Measurements from ENCODE around the gene NOL9. TPM values are rescaled to one million over a fixed set of nuclear protein-coding genes. Genes with fewer than 3 reads are reported as not detected.
"Not testable (repeated sequence)": the region's sequence is repeated elsewhere in the genome, so short reads cannot be mapped to it uniquely, and the experiment has no call there.

Gene NOL9
- total and polyA plus RNA-seq, 10 of the 15 experiments (the other 5 are each of a cell fraction or from before 2014, with no cell fraction given) = 3.9 to 35.9 (median 23.0) TPM

GRCh38 chr1:6559161-6559560, 4.8 kb upstream of the NOL9 start:
- DNase-seq (ENCODE audit: low read depth, low spot score); H3K36me3 ChIP-seq (ENCODE audit: control insufficient read depth in 2 of 2, insufficient read depth in 2 of 2, low read length in 1 of 2); H3K4me2 ChIP-seq (ENCODE audit: control insufficient read depth, insufficient read depth); in situ Hi-C loops (cut with MboI); H3K79me2 ChIP-seq (ENCODE audit: control insufficient read depth, insufficient read depth, low read length); H4K20me1 ChIP-seq (ENCODE audit: control insufficient read depth, insufficient read depth); FAIRE-seq; H3K4me3 ChIP-seq; H3K4me1 ChIP-seq (ENCODE audit: control insufficient read depth, insufficient read depth, low read length); intact Hi-C loops (cut with micrococcal nuclease; ENCODE audit: unreplicated experiment); H3K9me3 ChIP-seq (replicated peaks; ENCODE audit: control insufficient read depth, insufficient read depth, low read length); H2AFZ ChIP-seq (ENCODE audit: control insufficient read depth, low read depth, low read length); ATAC-seq; H3K27ac ChIP-seq (ENCODE audit: control insufficient read depth, insufficient read depth); H3K27me3 ChIP-seq (replicated peaks in 1 of 2; ENCODE audit: control insufficient read depth in 2 of 2, insufficient read depth in 2 of 2, low read length in 1 of 2); BruUV-seq (replicated peaks); H3K9ac ChIP-seq (ENCODE audit: control insufficient read depth, insufficient read depth, low read length); RAD21 ChIA-PET (ENCODE audit: unreplicated experiment): not testable (repeated sequence)
- 64% methylated on average over 11 of the region's 11 CpGs for WGBS (ENCODE audit: insufficient coverage, insufficient replicate concordance, low lambda C conversion rate, missing lambda C conversion rate)
- SMC1A ChIA-PET (ENCODE audit: uncharacterized antibody, unreplicated experiment) = interaction anchor here (2.7 kb wide), 1 partner anchor 21 kb away, joined by 7 read pairs; the partner anchor contains the start of gene ZBTB48
- CTCF ChIA-PET = interaction anchor here (1.0 to 1.1 kb wide), 2 partner anchors 24 to 88 kb away, joined by 3 to 4 read pairs; no protein-coding TSS in a partner anchor
- POLR2A ChIA-PET = interaction anchor here (0.7 kb wide), 1 partner anchor 55 kb away, joined by 5 read pairs; no protein-coding TSS in a partner anchor

DNA sequence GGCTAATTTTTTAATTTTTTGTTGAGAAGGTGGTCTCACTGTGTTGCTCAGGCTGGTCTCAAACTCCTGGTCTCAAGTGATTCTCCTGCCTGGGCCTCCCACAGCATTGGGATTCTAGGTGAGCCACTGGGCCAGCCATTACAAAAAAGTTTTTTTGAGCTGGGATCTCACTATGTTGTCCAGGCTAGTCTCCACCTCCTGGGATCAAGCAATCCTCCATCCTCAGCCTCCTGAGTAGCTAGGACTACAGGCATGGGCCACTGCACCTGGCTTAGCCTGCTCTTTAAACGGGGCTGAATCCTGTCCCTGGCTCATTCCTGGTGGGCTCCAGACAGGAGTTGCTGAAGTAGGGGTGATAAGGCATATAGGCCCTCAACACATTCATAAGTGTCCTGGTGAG, 3.3 kb upstream of the NOL9 start:
- no peaks in the 10 kb centered on the region for H3K36me3 ChIP-seq (ENCODE audit: control insufficient read depth in 2 of 2, insufficient read depth in 2 of 2, low read length in 1 of 2)
- H3K4me1 ChIP-seq (ENCODE audit: control insufficient read depth, insufficient read depth, low read length) = peaks cover 9% of the 10 kb centered on the region
- no peak overlapping the region for H2AFZ ChIP-seq (ENCODE audit: control insufficient read depth, low read depth, low read length)
- H3K27ac ChIP-seq (ENCODE audit: control insufficient read depth, insufficient read depth) = no peak overlapping the region
- 0% methylated on average over 1 of the region's 1 CpG for WGBS (ENCODE audit: insufficient coverage, insufficient replicate concordance, low lambda C conversion rate, missing lambda C conversion rate)
- ChIA-PET RAD21 (ENCODE audit: unreplicated experiment) (no interaction called here), POLR2A (interaction anchor here (1.0 kb wide), 1 partner anchor 25 kb away, joined by 3 read pairs; no protein-coding TSS in a partner anchor), SMC1A (ENCODE audit: uncharacterized antibody, unreplicated experiment) (interaction anchor here (0.7 to 2.7 kb wide), 2 partner anchors 23 to 177 kb away, joined by 3 to 7 read pairs; partner anchors contain the start of gene ZBTB48), CTCF (no interaction called here)
- no peak for FAIRE-seq
- ATAC-seq = no peak
- no peak overlapping the region for H3K9ac ChIP-seq (ENCODE audit: control insufficient read depth, insufficient read depth, low read length)
- DNase-seq (ENCODE audit: low read depth, low spot score) = no peak
- in situ Hi-C loops (cut with MboI) = no loop called here
- H3K4me3 ChIP-seq = no peak overlapping the region
- no peak overlapping the region for H3K4me2 ChIP-seq (ENCODE audit: control insufficient read depth, insufficient read depth)
- H3K79me2 ChIP-seq (ENCODE audit: control insufficient read depth, insufficient read depth, low read length) = peaks cover 16% of the 10 kb centered on the region
- TF ChIP-seq SMARCA5 (IDR thresholded peaks at IDR 0.05) (no peak), MTA3 (IDR thresholded peaks at IDR 0.05; ENCODE audit: borderline replicate concordance, low read length) (no peak), FOS (IDR thresholded peaks at IDR 0.05; ENCODE audit: borderline replicate concordance, extremely low read depth, insufficient read length) (no peak), CBFB (IDR thresholded peaks at IDR 0.05; ENCODE audit: low read depth) (no peak)
- TF ChIP-seq, protein P1, sequence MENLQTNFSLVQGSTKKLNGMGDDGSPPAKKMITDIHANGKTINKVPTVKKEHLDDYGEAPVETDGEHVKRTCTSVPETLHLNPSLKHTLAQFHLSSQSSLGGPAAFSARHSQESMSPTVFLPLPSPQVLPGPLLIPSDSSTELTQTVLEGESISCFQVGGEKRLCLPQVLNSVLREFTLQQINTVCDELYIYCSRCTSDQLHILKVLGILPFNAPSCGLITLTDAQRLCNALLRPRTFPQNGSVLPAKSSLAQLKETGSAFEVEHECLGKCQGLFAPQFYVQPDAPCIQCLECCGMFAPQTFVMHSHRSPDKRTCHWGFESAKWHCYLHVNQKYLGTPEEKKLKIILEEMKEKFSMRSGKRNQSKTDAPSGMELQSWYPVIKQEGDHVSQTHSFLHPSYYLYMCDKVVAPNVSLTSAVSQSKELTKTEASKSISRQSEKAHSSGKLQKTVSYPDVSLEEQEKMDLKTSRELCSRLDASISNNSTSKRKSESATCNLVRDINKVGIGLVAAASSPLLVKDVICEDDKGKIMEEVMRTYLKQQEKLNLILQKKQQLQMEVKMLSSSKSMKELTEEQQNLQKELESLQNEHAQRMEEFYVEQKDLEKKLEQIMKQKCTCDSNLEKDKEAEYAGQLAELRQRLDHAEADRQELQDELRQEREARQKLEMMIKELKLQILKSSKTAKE (IDR thresholded peaks at IDR 0.05; ENCODE audit: low read depth, poor library complexity, severe bottlenecking) = no peak
- BruUV-seq (replicated peaks) = no TSS peak
- no peaks in the 10 kb centered on the region for H3K9me3 ChIP-seq (replicated peaks; ENCODE audit: control insufficient read depth, insufficient read depth, low read length)
- H3K27me3 ChIP-seq (replicated peaks in 1 of 2; ENCODE audit: control insufficient read depth in 2 of 2, insufficient read depth in 2 of 2, low read length in 1 of 2) = no peaks in the 10 kb centered on the region; a peak in 1 of 4 replicates
- intact Hi-C loops (cut with micrococcal nuclease; ENCODE audit: unreplicated experiment) = no loop called here
- H4K20me1 ChIP-seq (ENCODE audit: control insufficient read depth, insufficient read depth) = no peaks in the 10 kb centered on the region
